OCI-M1 (cell line): ENCODE data around the gene NFS1.
"Not testable (repeated sequence)": the region's sequence is repeated elsewhere in the genome, so short reads cannot be mapped to it uniquely, and the experiment has no call there.

Experiments
- DNase-seq: peaks from one replicate; lab custom pipeline; 2025; lab: John Stamatoyannopoulos, UW

Gene NFS1

GRCh38 chr20:35709259-35709658 lies 10.1 kb upstream of the NFS1 start:
- no peak for DNase-seq

- no peak for DNase-seq
Observed at GRCh38 chr20:35708502-35708901, 9.3 kb upstream of the NFS1 start.

GRCh38 chr20:35706591-35707529 lies 7.7 kb upstream of the NFS1 start:
- DNase-seq: not testable (repeated sequence)

- not testable (repeated sequence) for DNase-seq
Observed at GRCh38 chr20:35705894-35706293, 6.7 kb upstream of the NFS1 start.

- DNase-seq: no peak
Observed at GRCh38 chr20:35704514-35705261, 5.5 kb upstream of the NFS1 start.

GRCh38 chr20:35702824-35703695 lies 3.9 kb upstream of the NFS1 start:
- DNase-seq: peak; percentile 18

- DNase-seq: peak; percentile 42
Observed at GRCh38 chr20:35702051-35702823, 3.1 kb upstream of the NFS1 start.

- peak; percentile 47 for DNase-seq
Observed at GRCh38 chr20:35700625-35701148, 1.5 kb upstream of the NFS1 start.

GRCh38 chr20:35699957-35700624 lies 939 bp upstream of the NFS1 start:
- DNase-seq: peak; percentile 59

GRCh38 chr20:35698298-35699126 lies 640 bp downstream of the NFS1 start:
- DNase-seq: peak; percentile 39

GRCh38 chr20:35697696-35698297 lies 1.4 kb downstream of the NFS1 start:
- no peak for DNase-seq

GRCh38 chr20:35695978-35696377 lies 3.2 kb downstream of the NFS1 start:
- no peak for DNase-seq

- no peak for DNase-seq
Observed at GRCh38 chr20:35695245-35695749, 3.9 kb downstream of the NFS1 start.

GRCh38 chr20:35690265-35690664 lies 8.9 kb downstream of the NFS1 start:
- DNase-seq: no peak

- DNase-seq: peak; percentile 14
Observed at GRCh38 chr20:35686872-35687271, 12.3 kb downstream of the NFS1 start.

- DNase-seq: not testable (repeated sequence)
Observed at GRCh38 chr20:35685368-35685767, 13.8 kb downstream of the NFS1 start.

- DNase-seq: no peak
Observed at GRCh38 chr20:35681960-35682359, 17.2 kb downstream of the NFS1 start.

- peak; percentile 87 for DNase-seq
Observed at GRCh38 chr20:35680452-35681183, 18.5 kb downstream of the NFS1 start.
